ENCODE results near the gene POU2F3. TPM values are rescaled to one million over a fixed set of nuclear protein-coding genes. Genes with fewer than 3 reads are reported as not detected.
"Not testable (repeated sequence)": the region's sequence is repeated elsewhere in the genome, so short reads cannot be mapped to it uniquely, and the experiment has no call there.

POU2F3 gene
- total RNA-seq, 1 experiment from 2014 or later, result not detected

- H3K4me1 ChIP-seq (ENCODE audit: control insufficient read depth, insufficient read depth, low read length), result no peaks in the 10 kb centered on the region
- no TSS peak for BruUV-seq (replicated peaks)
- in situ Hi-C loops (cut with HindIII; ENCODE audit: low pct_unique_long_range_greater_than_20kb, low sequenced_read_pairs) (no loop called here), intact Hi-C loops (cut with micrococcal nuclease; ENCODE audit: unreplicated experiment) (no loop called here)
- CTCF ChIA-PET, result no interaction called here
- TF ChIP-seq CTCF (IDR thresholded peaks at IDR 0.05), result no peak
- no peak for TF ChIP-seq REST (IDR thresholded peaks at IDR 0.05; ENCODE audit: insufficient read depth in 1 of 2, low read depth in 2 of 2, low read length in 1 of 2)
- TF ChIP-seq TCF7L2 (IDR thresholded peaks at IDR 0.05; ENCODE audit: low read depth, low read length), result no peak
- TF ChIP-seq POLR2AphosphoS5 (IDR thresholded peaks at IDR 0.05; ENCODE audit: low read depth, low read length), result no peak
- H3K27me3 ChIP-seq (ENCODE audit: control insufficient read depth, insufficient read depth, low read length), result peaks cover 12% of the 10 kb centered on the region
- ATAC-seq (no peak), DNase-seq (ENCODE audit: low read depth, low spot score) (no peak)
- H3K4me3 ChIP-seq (ENCODE audit: low read depth in 2 of 2, low read length in 2 of 2), result no peak overlapping the region
- H3K27ac ChIP-seq (ENCODE audit: low read length), result no peak overlapping the region
- H3K9me3 ChIP-seq (ENCODE audit: control insufficient read depth, insufficient read depth, low read depth, low read length), result no peaks in the 10 kb centered on the region
- no peaks in the 10 kb centered on the region for H3K36me3 ChIP-seq (ENCODE audit: control insufficient read depth, insufficient read depth, low read length)
- POLR2A ChIA-PET, result no interaction called here
Measured at GRCh38 chr11:120273432-120273831, 33.5 kb downstream of the POU2F3 start.

GRCh38 chr11:120273956-120274355, 34.0 kb downstream of the POU2F3 start:
- ATAC-seq; H3K9me3 ChIP-seq (ENCODE audit: control insufficient read depth, insufficient read depth, low read depth, low read length); in situ Hi-C loops (cut with HindIII; ENCODE audit: low pct_unique_long_range_greater_than_20kb, low sequenced_read_pairs); H3K27ac ChIP-seq (ENCODE audit: low read length); H3K4me3 ChIP-seq (ENCODE audit: low read depth in 2 of 2, low read length in 2 of 2); DNase-seq (ENCODE audit: low read depth, low spot score); intact Hi-C loops (cut with micrococcal nuclease; ENCODE audit: unreplicated experiment); POLR2A ChIA-PET; BruUV-seq (replicated peaks); H3K36me3 ChIP-seq (ENCODE audit: control insufficient read depth, insufficient read depth, low read length); H3K4me1 ChIP-seq (ENCODE audit: control insufficient read depth, insufficient read depth, low read length): not testable (repeated sequence)
- H3K27me3 ChIP-seq (ENCODE audit: control insufficient read depth, insufficient read depth, low read length), result peaks cover 10% of the 10 kb centered on the region
- CTCF ChIA-PET, result interaction anchor here (0.6 kb wide), 1 partner anchor 46 kb away, joined by 3 read pairs; no protein-coding TSS in a partner anchor

- BruUV-seq (replicated peaks), result no TSS peak
- TF ChIP-seq REST (IDR thresholded peaks at IDR 0.05; ENCODE audit: insufficient read depth in 1 of 2, low read depth in 2 of 2, low read length in 1 of 2), result no peak
- CTCF ChIA-PET, result no interaction called here
- no peak overlapping the region for H3K27ac ChIP-seq (ENCODE audit: low read length)
- H3K36me3 ChIP-seq (ENCODE audit: control insufficient read depth, insufficient read depth, low read length), result no peaks in the 10 kb centered on the region
- no peak for ATAC-seq
- intact Hi-C loops (cut with micrococcal nuclease; ENCODE audit: unreplicated experiment) (no loop called here), in situ Hi-C loops (cut with HindIII; ENCODE audit: low pct_unique_long_range_greater_than_20kb, low sequenced_read_pairs) (no loop called here)
- H3K4me3 ChIP-seq (ENCODE audit: low read depth in 2 of 2, low read length in 2 of 2), result no peak overlapping the region
- no peaks in the 10 kb centered on the region for H3K9me3 ChIP-seq (ENCODE audit: control insufficient read depth, insufficient read depth, low read depth, low read length)
- POLR2A ChIA-PET, result no interaction called here
- no peak for DNase-seq (ENCODE audit: low read depth, low spot score)
- no peaks in the 10 kb centered on the region for H3K27me3 ChIP-seq (ENCODE audit: control insufficient read depth, insufficient read depth, low read length)
- H3K4me1 ChIP-seq (ENCODE audit: control insufficient read depth, insufficient read depth, low read length), result 0 out of 2 replicates have a peak, but pooled peaks cover 4% of the 10 kb centered on the region
Measured at GRCh38 chr11:120279502-120279901, 39.6 kb downstream of the POU2F3 start.
